ENCODE data around the gene SEMA6B.

DNA sequence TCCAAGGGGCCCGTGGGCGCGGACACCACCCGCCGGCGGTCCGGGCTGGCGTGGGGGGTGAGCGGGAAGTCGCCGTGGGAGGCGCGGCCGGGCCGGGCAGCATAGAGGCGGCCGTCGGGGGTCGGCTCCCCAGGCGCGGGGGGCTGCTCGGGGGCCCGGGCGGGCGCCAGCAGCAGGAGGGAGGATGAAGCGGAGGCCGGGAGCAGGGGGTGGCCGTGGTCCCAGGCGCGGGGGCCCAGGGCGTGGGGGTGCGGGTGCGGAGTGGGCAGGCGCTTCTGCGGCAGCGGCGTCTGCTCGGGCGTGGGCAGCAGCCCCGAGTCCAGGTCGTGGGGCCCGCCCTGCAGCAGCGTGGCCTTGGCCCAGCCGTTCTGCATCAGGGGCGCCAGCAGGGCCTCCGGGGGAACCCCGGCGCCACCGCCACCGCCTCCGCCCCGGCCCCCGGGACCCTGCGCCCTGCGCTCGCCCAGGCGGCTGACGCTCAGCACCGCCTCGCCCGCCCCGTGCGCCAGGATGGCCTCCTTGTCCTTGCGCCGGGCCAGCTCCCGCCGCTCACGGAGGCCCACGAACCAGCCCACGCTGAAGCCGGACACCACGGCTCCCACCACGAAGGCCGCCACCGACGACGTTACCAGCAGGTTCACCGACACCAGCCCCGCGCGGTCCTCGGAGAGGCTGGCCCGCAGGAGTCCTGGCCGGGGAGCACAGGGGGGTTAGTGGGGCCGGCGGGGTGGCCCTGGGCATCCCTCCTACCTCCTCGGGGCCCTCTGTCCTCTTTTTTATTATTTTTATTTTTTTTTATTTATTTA lies 15.4 kb downstream of the SEMA6B start:
- TF ChIP-seq, protein P1, sequence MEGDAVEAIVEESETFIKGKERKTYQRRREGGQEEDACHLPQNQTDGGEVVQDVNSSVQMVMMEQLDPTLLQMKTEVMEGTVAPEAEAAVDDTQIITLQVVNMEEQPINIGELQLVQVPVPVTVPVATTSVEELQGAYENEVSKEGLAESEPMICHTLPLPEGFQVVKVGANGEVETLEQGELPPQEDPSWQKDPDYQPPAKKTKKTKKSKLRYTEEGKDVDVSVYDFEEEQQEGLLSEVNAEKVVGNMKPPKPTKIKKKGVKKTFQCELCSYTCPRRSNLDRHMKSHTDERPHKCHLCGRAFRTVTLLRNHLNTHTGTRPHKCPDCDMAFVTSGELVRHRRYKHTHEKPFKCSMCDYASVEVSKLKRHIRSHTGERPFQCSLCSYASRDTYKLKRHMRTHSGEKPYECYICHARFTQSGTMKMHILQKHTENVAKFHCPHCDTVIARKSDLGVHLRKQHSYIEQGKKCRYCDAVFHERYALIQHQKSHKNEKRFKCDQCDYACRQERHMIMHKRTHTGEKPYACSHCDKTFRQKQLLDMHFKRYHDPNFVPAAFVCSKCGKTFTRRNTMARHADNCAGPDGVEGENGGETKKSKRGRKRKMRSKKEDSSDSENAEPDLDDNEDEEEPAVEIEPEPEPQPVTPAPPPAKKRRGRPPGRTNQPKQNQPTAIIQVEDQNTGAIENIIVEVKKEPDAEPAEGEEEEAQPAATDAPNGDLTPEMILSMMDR (IDR thresholded peaks at IDR 0.05; ENCODE audit: insufficient read depth, low read length, poor library complexity, severe bottlenecking): no peak
- TF ChIP-seq EZH2phosphoT487 (conservative IDR thresholded peaks at IDR 0.05; ENCODE audit: low read length): no peak
